SKM-1 treated with dmso at 0.1 percent for 144 hours (cell line): Measurements from ENCODE around the gene ATXN2.
"Not testable (repeated sequence)": the region's sequence is repeated elsewhere in the genome, so short reads cannot be mapped to it uniquely, and the experiment has no call there.

Source experiments
- DNase-seq: peaks from one replicate; lab custom pipeline; 2025; ENCODE audit not compliant: unreplicated experiment; lab: John Stamatoyannopoulos, UW

Gene ATXN2

GRCh38 chr12:111598637-111599452 lies at the start of gene ATXN2:
TSS of gene ATXN2 (minus strand) at chr12:111599315. CDS start at chr12:111599034, 281 bp downstream.
- no peak for DNase-seq

DNA sequence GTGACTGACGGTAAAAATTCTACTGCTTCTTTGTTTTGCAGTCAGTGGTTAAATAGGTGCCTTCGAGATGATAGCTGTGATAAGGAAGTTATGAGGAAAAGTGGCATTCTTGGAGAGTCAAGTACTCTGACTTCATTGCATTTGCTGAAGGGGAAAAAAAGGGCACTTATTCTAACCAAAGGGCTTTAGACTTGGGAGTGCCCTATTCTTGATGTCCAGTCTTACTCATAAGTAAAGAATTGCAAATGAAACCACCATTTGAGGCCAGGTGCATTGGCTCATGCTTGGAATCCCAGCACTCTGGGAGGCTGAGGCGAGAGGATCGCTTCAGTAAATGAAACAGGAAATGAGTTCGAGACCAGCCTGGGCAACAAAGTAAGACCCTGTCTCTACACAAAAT lies 46.3 kb upstream of the ATXN2 start:
- DNase-seq, result no peak

GRCh38 chr12:111643427-111643826 lies 44.3 kb upstream of the ATXN2 start:
- no peak for DNase-seq

- DNase-seq, result no peak
Observed at GRCh38 chr12:111642681-111643426, 43.7 kb upstream of the ATXN2 start.

DNA sequence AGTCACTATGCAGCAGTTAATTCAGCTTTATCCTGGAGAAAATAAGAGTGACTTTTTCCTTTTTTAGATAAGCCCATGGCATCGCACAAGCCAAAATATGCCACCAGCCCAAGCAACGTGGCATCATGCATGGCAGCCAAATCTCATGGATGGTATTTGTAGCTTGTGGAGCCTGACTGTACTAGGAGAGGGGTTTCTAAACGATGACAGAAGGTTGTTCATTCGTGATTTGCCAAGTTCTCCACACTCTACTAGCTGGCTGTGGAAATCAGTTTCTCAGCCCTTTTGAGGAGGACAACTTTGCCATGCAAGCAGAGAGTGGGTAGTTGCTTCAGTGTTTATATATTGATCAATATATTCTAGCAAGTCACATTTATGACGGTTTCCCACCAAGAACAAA lies 41.4 kb upstream of the ATXN2 start:
- no peak for DNase-seq

DNA sequence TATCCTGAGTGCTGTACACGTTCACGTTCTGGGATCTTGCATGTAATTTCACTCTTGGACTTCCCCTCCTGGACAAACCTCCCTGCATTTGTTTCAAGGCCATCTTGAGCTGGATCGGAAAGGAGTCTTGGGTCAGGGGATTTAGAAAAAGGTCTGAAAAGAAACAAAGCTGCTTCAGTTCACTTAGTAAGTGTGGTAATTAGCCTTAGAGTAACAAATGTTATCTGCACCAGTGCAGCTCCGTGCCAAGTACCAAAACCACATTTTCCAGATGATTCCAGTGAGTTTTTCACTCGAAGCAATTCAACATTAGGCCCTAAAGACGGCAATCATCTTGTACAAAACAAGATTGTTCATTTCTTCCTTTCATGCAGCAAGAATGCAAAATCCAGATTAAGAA lies 39.4 kb upstream of the ATXN2 start:
- no peak for DNase-seq

DNA sequence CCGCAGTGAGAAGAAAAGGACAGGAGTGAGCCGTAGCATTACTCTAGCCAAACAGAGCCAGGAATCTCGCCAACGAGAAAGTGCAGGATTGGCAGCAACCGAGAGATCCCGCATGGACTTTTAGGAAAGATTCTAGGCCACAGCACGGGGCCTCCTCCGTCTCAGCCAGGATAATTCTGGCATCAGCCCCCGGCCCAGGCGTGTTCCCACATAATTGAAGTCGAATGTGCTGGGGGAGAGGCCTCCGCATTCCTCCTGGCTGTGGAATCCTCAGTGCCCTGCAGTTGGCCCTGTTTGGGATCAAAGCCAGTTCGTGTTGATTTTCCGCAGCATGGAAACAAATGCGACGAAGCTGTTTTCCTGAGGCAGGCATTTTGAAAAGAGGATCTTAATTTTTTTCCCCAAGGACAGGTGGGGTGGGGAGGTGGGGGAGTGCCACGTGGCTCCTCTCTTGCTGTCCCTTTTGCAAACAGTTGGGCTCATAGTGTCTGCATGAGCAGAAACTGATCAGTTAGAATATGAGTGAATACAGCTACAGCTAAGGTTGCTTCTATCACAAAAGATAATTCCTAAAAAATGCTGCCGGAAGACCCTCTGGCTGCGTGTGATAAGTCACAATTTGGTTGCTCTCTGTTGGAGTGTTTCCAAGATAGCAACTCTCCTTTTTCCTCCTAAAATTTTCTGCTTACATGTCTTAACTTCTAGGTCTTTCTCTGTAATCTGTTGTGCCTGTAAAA lies 37.3 kb upstream of the ATXN2 start:
- DNase-seq, result no peak

DNA sequence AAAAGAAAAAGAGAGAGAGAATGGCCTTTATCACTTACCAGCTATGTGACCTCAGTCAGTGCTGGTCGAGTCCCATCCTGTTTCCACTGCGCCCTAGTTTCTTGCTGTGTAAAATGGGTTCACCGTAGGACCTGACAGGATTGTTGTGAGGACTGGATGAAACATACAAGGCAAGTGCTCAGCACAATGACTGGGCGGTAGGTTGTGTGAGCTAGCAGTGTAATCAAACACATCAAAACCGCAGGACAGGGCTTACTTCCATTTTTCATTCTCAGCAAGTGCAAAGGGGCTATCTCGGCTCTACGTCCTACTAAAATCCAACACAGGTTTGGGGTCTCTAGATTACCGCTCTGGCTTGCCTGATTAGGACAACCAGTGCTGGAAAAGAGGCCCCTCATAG lies 36.4 kb upstream of the ATXN2 start:
- DNase-seq, result no peak

DNA sequence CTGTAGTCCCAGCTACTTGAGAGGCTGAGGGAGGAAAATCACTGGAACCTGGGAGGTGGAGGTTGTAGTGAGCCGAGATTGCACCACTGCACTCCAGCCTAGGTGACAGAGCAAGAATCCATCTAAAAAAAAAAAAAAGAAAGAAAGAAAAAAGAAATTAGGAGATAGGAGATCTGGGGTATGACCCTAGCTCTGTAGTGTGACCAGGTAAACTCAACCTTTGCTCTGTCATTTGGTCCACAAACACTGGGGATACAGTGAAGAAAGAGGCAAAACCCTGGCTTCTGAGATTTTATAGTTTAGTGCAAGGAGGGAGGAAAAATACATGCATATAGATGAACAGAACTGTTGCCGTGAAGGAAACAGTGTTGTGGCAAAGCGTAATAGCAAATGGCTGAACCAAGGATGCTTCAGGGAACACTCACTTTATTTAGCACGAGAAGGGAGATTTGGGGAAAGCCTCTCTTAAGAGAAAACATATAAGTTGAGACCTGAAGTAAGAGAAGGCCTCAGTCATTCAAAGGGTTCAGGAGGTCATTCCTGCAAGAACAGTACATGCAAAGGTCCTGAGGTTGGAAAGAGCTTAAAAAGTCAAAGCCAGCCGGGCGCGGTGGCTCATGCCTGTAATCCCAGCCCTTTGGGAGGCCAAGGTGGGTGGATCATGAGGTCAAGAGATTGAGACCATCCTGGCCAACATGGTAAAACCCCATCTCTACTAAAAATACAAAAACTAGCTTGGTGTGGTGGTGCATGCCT lies 29.6 kb upstream of the ATXN2 start:
- DNase-seq, result no peak

DNA sequence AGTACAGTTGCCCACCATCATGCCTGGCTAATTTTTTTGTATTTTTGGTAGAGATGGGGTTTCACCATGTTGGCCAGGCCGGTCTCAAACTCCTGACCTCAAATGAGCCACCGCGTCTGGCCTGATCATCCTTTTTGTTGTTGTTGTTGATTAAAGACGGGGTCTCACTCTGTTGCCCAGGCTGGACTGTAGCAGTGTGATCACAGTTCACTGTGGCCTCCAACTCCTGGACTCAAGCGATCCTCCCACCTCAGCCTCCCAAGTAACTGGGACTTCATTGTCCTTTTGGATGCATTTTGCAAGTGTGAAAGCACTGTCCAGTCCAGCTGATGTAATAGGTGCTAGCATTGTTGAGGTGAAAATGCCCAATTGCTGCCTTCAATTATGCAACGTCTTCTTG lies 27.1 kb upstream of the ATXN2 start:
- no peak for DNase-seq

DNA sequence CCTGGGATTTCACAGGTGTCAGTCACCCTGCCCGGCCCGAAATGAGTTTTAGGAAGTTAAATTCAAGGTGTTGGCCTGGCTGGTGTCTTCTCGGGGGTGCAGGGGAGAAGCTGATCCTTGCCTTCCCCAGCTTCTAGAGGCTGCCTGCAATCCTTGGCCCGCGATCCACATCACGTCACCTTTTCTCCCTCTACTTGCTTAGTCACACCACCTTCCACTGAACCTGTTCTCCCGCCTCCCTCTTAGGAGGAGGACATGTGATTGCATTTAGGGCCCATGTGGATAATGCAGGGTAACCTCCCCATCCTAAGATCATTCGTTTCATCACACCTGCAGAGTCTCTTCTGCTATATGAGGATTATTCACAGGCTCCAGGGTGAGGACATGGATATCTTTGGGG lies 25.4 kb upstream of the ATXN2 start:
- no peak for DNase-seq

DNA sequence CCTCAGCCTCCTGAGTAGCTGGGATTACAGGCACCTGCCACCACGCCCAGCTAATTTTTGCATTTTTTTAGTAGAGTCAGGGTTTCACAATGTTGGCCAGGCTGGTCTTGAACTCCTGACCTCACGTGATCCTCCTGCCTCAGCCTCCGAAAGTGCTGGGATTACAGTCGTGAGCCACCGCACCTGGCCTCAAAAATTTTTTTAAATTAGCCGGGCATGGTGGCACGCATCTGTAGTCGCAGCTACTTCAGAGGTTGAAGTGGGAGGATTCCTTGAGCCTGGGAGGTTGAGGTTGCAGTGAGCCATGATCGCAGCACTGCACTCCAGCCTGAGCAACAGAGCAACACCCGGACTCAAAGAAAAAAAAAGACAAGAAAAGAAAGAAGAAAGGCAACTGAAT lies 18.7 kb upstream of the ATXN2 start:
- DNase-seq, result not testable (repeated sequence)

DNA sequence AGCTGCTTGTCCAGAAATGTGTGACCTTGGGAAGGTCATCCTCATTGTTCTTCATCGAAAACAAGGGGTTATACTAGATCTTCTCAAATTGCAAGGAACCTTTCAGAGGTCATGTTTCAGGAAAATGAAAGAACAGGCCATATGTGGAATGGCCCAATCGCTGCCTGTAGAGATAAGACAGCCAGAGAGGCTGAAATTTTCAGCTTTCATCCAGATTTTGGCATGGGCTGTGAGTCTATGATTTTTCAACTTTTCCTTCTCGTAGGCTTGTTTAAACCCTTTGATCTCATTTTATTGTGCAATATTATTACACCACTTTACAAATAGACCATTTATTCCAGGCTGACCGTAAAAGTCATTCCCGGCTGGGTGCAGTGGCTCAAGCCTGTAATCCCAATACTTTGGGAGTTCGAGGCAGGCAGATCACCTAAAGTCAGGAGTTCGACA lies 17.1 kb upstream of the ATXN2 start:
- DNase-seq, result no peak

DNA sequence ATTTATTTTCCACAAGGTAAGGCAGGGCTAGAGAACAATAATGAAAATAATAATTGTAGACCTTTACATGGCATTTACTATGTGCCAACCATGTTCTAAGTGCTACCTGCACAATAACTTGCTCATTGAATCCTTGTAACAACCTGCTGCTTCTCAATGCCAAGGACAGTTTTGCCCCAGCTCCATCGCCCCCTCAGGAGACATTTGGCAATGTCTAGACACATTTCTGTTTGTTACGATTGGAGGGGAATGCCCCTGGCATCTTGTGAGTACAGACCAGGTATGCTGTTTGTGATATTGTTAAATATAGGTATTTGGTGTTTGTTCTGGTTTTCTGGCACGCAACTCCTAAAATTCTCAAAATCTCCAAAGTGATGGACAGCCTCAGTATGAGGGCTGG lies 8.1 kb upstream of the ATXN2 start:
- no peak for DNase-seq

- no peak for DNase-seq
Observed at GRCh38 chr12:111606767-111607230, 7.7 kb upstream of the ATXN2 start.

- no peak for DNase-seq
Observed at GRCh38 chr12:111605911-111606766, 7.0 kb upstream of the ATXN2 start.

DNA sequence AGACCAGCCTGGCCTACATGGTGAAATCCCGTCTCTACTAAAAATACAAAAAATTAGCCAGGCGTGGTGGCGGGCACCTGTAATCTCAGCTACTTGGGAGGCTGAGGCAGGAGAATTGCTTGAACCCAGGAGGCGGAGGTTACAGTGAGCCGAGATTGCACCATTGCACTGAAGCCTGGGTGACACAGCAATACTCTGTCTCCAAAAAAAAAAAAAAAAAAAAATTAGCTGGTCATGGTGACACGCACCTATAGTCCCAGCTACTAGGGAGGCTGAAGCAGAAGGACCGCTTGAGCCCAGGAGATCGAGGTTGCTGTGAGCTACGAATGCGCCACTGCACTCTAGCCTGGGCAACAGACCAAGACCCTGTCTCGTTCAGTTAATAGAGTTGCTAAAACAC lies 3.7 kb upstream of the ATXN2 start:
- DNase-seq, result not testable (repeated sequence)

DNA sequence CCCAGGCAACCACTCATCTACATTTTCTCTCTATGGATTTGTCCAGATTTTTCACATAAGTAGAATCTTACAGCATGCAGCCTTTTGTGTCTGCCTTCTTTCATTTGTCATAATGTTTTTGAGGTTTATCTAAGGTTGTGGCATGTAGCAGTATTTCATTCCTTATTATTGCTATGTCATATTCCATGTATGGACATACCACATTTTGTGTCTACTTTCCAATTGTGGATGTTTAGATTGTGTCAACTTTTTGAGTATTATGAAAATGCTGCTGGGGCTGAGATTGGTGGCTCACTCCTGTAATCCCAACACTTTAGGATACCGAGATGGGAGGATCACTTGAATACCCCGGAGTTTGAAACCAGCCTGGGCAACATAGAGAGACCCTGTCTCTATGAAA lies 3.2 kb upstream of the ATXN2 start:
- no peak for DNase-seq

DNA sequence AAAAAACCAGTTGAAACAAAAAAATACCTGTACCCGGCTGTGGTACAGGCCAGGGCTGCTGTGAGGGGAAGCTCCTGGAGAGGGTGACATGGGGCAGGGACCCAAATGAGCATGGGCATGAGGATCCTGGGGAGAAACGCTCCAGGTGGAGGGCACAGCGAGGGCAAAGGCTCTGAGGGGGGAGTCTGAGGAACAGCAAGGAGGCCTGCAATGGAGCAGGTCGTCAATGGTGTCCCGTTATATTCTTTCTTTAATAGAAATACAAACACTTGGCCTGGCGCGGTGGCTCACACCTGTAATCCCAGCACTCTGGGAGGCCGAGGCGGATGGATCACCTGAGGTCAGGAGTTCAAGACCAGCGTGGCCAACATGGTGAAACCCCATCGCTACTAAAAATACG lies 1.9 kb upstream of the ATXN2 start:
- not testable (repeated sequence) for DNase-seq

- DNase-seq, result no peak
Observed at GRCh38 chr12:111600205-111600642, 1.1 kb upstream of the ATXN2 start.
